ENCODE results near the gene TMEM217.

- TF ChIP-seq POLR2A (IDR thresholded peaks at IDR 0.05) = no peak
- no peak for TF ChIP-seq POLR2AphosphoS5 (IDR thresholded peaks at IDR 0.05)
These were observed 4.4 kb downstream of the TMEM217 start for GRCh38 chr6:37253486-37254007.
